H1 (cell line): ENCODE data around the gene ERC1. TPM values are rescaled to one million over a fixed set of nuclear protein-coding genes. Genes with fewer than 3 reads are reported as not detected.

ENCODE experiments used
- CTCF ChIA-PET: fragments of 300-600 bp; sonication (Branson Sonifier 250); formaldehyde crosslinking; loops from one replicate; lab custom pipeline; 2021; ENCODE audit not compliant: partially characterized antibody; lab: Charles Lee
- POLR2A ChIA-PET: fragments of 300-600 bp; sonication (Branson Sonifier 250); formaldehyde crosslinking; loops from one replicate; lab custom pipeline; 2021; ENCODE audit warnings: inconsistent platforms; ENCODE audit not compliant: partially characterized antibody; lab: Charles Lee
- DNase-seq, 2 experiments: peaks; one replicate each; pipeline versions ENCODE4 v3.0.0 to v3.0.0-alpha.2; 2010 to 2022; ENCODE audit warnings: low spot score in 2 of 2, low read depth in 1 of 2, mixed read lengths in 1 of 2
- FAIRE-seq: peaks from 2 replicates; lab custom pipeline; 2011; peaks lifted over from hg19 to GRCh38; lab: Jason Lieb, UNC
- H2AFZ ChIP-seq: 2 replicates; pipeline ENCODE4 v1.8.1; 2012; ENCODE audit warnings: low read length, inconsistent platforms
- H2AK5ac ChIP-seq: 2 replicates; pipeline ENCODE4 v1.6.1; 2013; ENCODE audit warnings: low read depth, low read length
- H2BK120ac ChIP-seq: replicated peaks from 2 replicates; pipeline ENCODE3; 2013; ENCODE audit warnings: low read depth, low read length, inconsistent platforms
- H2BK12ac ChIP-seq: 2 replicates; pipeline ENCODE4 v1.6.1; 2013; ENCODE audit warnings: low read depth, low read length
- H2BK15ac ChIP-seq: 2 replicates; pipeline ENCODE4 v1.6.1; 2013; ENCODE audit warnings: low read length
- H2BK20ac ChIP-seq: 2 replicates; pipeline ENCODE4 v1.6.1; 2013; ENCODE audit warnings: low read length
- H2BK5ac ChIP-seq: 2 replicates; pipeline ENCODE4 v1.6.1; 2013; ENCODE audit warnings: low read depth, low read length
- H3K14ac ChIP-seq: 2 replicates; pipeline ENCODE4 v1.6.1; 2013; ENCODE audit warnings: inconsistent platforms; ENCODE audit not compliant: insufficient read length
- H3K18ac ChIP-seq: 2 replicates; pipeline ENCODE4 v1.6.1; 2013; ENCODE audit warnings: low read length; ENCODE audit errors: extremely low read depth
- H3K23ac ChIP-seq: 2 replicates; pipeline ENCODE4 v1.6.1; 2013; ENCODE audit warnings: inconsistent platforms; ENCODE audit not compliant: insufficient read length
- H3K23me2 ChIP-seq: 2 replicates; pipeline ENCODE4 v1.6.1; 2013; ENCODE audit warnings: low read depth, low read length
- H3K27ac ChIP-seq: 2 replicates; pipeline ENCODE4 v1.6.1; 2011; ENCODE audit warnings: low read depth, low read length, inconsistent platforms
- H3K27me3 ChIP-seq, 4 experiments: replicated peaks in 1 of 4; 1 replicate in 1 of 4; 2 replicates in 3 of 4; pipeline versions ENCODE4 v1.6.1 to v1.8.1; 2011 to 2013; ENCODE audit warnings: low read length in 3 of 4, mild to moderate bottlenecking in 3 of 4, inconsistent platforms in 2 of 4, mixed read lengths in 2 of 4, moderate library complexity in 1 of 4; ENCODE audit not compliant: control insufficient read depth in 3 of 4, insufficient read depth in 3 of 4; ENCODE audit errors: extremely low read depth in 1 of 4
- H3K36me3 ChIP-seq, 4 experiments: 2 replicates each; pipeline versions ENCODE4 v1.6.1 to v1.8.1; 2011 to 2013; ENCODE audit warnings: mild to moderate bottlenecking in 4 of 4, low read length in 3 of 4, moderate library complexity in 2 of 4, control low read depth in 1 of 4, inconsistent platforms in 1 of 4; ENCODE audit not compliant: insufficient read depth in 4 of 4, control insufficient read depth in 2 of 4
- H3K4ac ChIP-seq: replicated peaks from 2 replicates; pipeline ENCODE3; 2013; ENCODE audit warnings: low read length, low read depth, mixed read lengths, inconsistent platforms; ENCODE audit not compliant: insufficient read length
- H3K4me1 ChIP-seq, 4 experiments: replicated peaks in 1 of 4; 1 replicate in 1 of 4; 2 replicates in 3 of 4; pipeline versions ENCODE4 v1.6.1 to v1.8.1; 2011 to 2013; ENCODE audit warnings: low read length in 3 of 4, inconsistent platforms in 2 of 4, mixed read lengths in 1 of 4; ENCODE audit not compliant: insufficient read depth in 4 of 4, control insufficient read depth in 3 of 4
- H3K4me2 ChIP-seq, 2 experiments: 2 replicates each; pipeline versions ENCODE4 v1.6.1 to v1.8.1; 2011 to 2013; ENCODE audit warnings: low read depth in 2 of 2, low read length in 2 of 2, control low read depth in 1 of 2, inconsistent platforms in 1 of 2, mild to moderate bottlenecking in 1 of 2; ENCODE audit not compliant: insufficient read depth in 1 of 2
- H3K4me3 ChIP-seq, 4 experiments: fragments of 200-600, 300-600 bp in 1 of 4; sonication (generic), shearing (Covaris generic), sonication (Bioruptor Twin) in 1 of 4; 2 replicates each; pipeline versions ENCODE4 v1.5.1 to v1.8.1; 2011 to 2016; ENCODE audit warnings: low read length in 4 of 4, low read depth in 3 of 4, control low read depth in 2 of 4, inconsistent platforms in 2 of 4, mild to moderate bottlenecking in 2 of 4, mixed read lengths in 1 of 4, moderate library complexity in 1 of 4; ENCODE audit not compliant: insufficient read depth in 2 of 4; ENCODE audit errors: extremely low read depth in 1 of 4
- H3K56ac ChIP-seq: replicated peaks from 2 replicates; pipeline ENCODE3; 2013; ENCODE audit warnings: low read depth, mild to moderate bottlenecking, mixed read lengths, low read length, inconsistent platforms; ENCODE audit not compliant: insufficient read length
- H3K79me1 ChIP-seq: 2 replicates; pipeline ENCODE4 v1.6.1; 2013; ENCODE audit warnings: low read depth, low read length, control low read depth
- H3K79me2 ChIP-seq, 2 experiments: 2 replicates each; pipeline versions ENCODE4 v1.6.1 to v1.8.1; 2012 to 2013; ENCODE audit warnings: low read length in 2 of 2, mild to moderate bottlenecking in 2 of 2, inconsistent platforms in 1 of 2; ENCODE audit not compliant: insufficient read depth in 2 of 2, control insufficient read depth in 1 of 2
- H3K9ac ChIP-seq, 4 experiments: replicated peaks in 1 of 4; 1 replicate in 1 of 4; 2 replicates in 3 of 4; pipeline versions ENCODE4 v1.6.1 to v1.8.1; 2011 to 2013; ENCODE audit warnings: low read depth in 3 of 4, low read length in 3 of 4, control low read depth in 2 of 4, mild to moderate bottlenecking in 2 of 4, moderate library complexity in 2 of 4, inconsistent platforms in 1 of 4; ENCODE audit errors: extremely low read depth in 1 of 4
- H3K9me3 ChIP-seq, 2 experiments: 2 replicates each; pipeline versions ENCODE4 v1.6.1 to v1.8.1; 2012 to 2013; ENCODE audit warnings: mild to moderate bottlenecking in 2 of 2, moderate library complexity in 2 of 2, control low read depth in 1 of 2, inconsistent platforms in 1 of 2, low read depth in 1 of 2, low read length in 1 of 2, mixed read lengths in 1 of 2; ENCODE audit not compliant: insufficient read depth in 2 of 2
- H4K20me1 ChIP-seq, 2 experiments: replicated peaks in 1 of 2; 2 replicates each; pipeline versions ENCODE3 to v1.8.1; 2011 to 2013; ENCODE audit warnings: inconsistent platforms in 2 of 2, low read length in 2 of 2, mild to moderate bottlenecking in 1 of 2; ENCODE audit not compliant: insufficient read depth in 2 of 2, control insufficient read depth in 1 of 2
- H4K5ac ChIP-seq: 2 replicates; pipeline ENCODE4 v1.6.1; 2013; ENCODE audit warnings: low read length, low read depth, mixed read lengths, inconsistent platforms; ENCODE audit not compliant: insufficient read length
- H4K8ac ChIP-seq: 2 replicates; pipeline ENCODE4 v1.8.0; 2013; ENCODE audit warnings: mild to moderate bottlenecking, moderate library complexity, low read length, inconsistent platforms; ENCODE audit not compliant: insufficient read depth; ENCODE audit errors: extremely low read depth
- H4K91ac ChIP-seq: replicated peaks from 2 replicates; pipeline ENCODE3; 2013; ENCODE audit warnings: low read length, mixed read lengths, inconsistent platforms; ENCODE audit not compliant: insufficient read length
- ATF2 ChIP-seq: IDR thresholded peaks from 2 replicates; pipeline ENCODE4 v1.6.1; 2012; ENCODE audit warnings: low read length, inconsistent platforms
- CEBPB ChIP-seq: IDR thresholded peaks from 2 replicates; pipeline ENCODE4 v1.6.1; 2012; ENCODE audit warnings: low read depth, low read length
- CTCF ChIP-seq, 3 experiments: IDR thresholded peaks; 1 replicate in 2 of 3; 2 replicates in 1 of 3; pipeline versions ENCODE4 v1.5.1 to v1.6.1; 2011; ENCODE audit warnings: low read length in 3 of 3, mild to moderate bottlenecking in 3 of 3, inconsistent platforms in 2 of 3, low read depth in 1 of 3, moderate library complexity in 1 of 3; ENCODE audit not compliant: insufficient read depth in 1 of 3; ENCODE audit errors: control extremely low read depth in 1 of 3
- JUND ChIP-seq: IDR thresholded peaks from 2 replicates; pipeline ENCODE4 v1.6.1; 2011; ENCODE audit warnings: mild to moderate bottlenecking, improper control_type of control experiment, low read length
- POLR2A ChIP-seq, 2 experiments: IDR thresholded peaks; 1 replicate in 1 of 2; 2 replicates in 1 of 2; pipeline ENCODE4 v1.6.1; 2011; ENCODE audit warnings: low read depth in 2 of 2, low read length in 2 of 2, mild to moderate bottlenecking in 2 of 2; ENCODE audit errors: control extremely low read depth in 1 of 2
- RAD21 ChIP-seq, 2 experiments: IDR thresholded peaks in 1 of 2; conservative IDR thresholded peaks in 1 of 2; 2 replicates each; pipeline ENCODE4 v1.6.1; 2011; ENCODE audit warnings: low read depth in 2 of 2, low read length in 2 of 2, improper control_type of control experiment in 1 of 2, inconsistent platforms in 1 of 2, mild to moderate bottlenecking in 1 of 2, moderate library complexity in 1 of 2
- SIRT6 ChIP-seq: IDR thresholded peaks from one replicate; pipeline ENCODE4 v1.7.1; 2012; ENCODE audit warnings: low read length, inconsistent platforms
- SIX5 ChIP-seq: IDR thresholded peaks from 2 replicates; pipeline ENCODE4 v1.6.1; 2011; ENCODE audit warnings: mild to moderate bottlenecking, low read depth, low read length
- SP1 ChIP-seq: IDR thresholded peaks from 2 replicates; pipeline ENCODE4 v1.6.1; 2011; ENCODE audit warnings: low read depth, low read length
- TBP ChIP-seq: IDR thresholded peaks from 2 replicates; pipeline ENCODE4 v1.6.1; 2011; ENCODE audit warnings: low read depth, low read length, improper control_type of control experiment
- ZNF274 ChIP-seq: IDR thresholded peaks from 2 replicates; pipeline ENCODE4 v1.7.0; 2012; ENCODE audit warnings: low read length, borderline replicate concordance; ENCODE audit errors: extremely low read depth
- WGBS, 2 experiments: shearing (Covaris generic) in 1 of 2; methylation state at CpG; one replicate each; pipeline versions ENCODE4 v1.1.6 to v1.1.7; 2013 to 2015; ENCODE audit warnings: low lambda C conversion rate in 2 of 2, mixed read lengths in 2 of 2, inconsistent platforms in 1 of 2, low coverage in 1 of 2, missing lambda C conversion rate in 1 of 2; ENCODE audit not compliant: insufficient replicate concordance in 2 of 2, insufficient coverage in 1 of 2, insufficient read length in 1 of 2; ENCODE audit errors: extremely low coverage in 1 of 2, missing lambda C conversion rate in 1 of 2; 5-methylcytosine and 5-hydroxymethylcytosine counted together
- polyA plus RNA-seq, 7 experiments: library from polyadenylated mRNA; depleted of rRNA in 3 of 7; stranded (reverse) in 5 of 7; unstranded in 2 of 7; fragments of >200 nt in 5 of 7; fragments of 200-250 nt in 2 of 7; gene quantifications; 1 replicate in 5 of 7; 2 replicates in 1 of 7; 4 replicates in 1 of 7; pipeline versions ENCODE4 v1.2.1 to v1.2.3, GENCODE V29; 2011 to 2013; ENCODE audit warnings: missing spikeins in 2 of 7, mixed read lengths in 2 of 7
- total RNA-seq: library from RNA; stranded (reverse); fragmentation: NEBNext Ultra II Directional; extraction: Animal tissue kit (Norgen Biotek cat#: 25700); gene quantifications from 2 replicates; pipeline ENCODE4 v1.2.1, GENCODE V29; 2021

ERC1 gene
- total and polyA plus RNA-seq, 2 of the 8 experiments (the other 6 are each of a cell fraction or from before 2014, with no cell fraction given) = 7.8 to 45.7 TPM

DNA sequence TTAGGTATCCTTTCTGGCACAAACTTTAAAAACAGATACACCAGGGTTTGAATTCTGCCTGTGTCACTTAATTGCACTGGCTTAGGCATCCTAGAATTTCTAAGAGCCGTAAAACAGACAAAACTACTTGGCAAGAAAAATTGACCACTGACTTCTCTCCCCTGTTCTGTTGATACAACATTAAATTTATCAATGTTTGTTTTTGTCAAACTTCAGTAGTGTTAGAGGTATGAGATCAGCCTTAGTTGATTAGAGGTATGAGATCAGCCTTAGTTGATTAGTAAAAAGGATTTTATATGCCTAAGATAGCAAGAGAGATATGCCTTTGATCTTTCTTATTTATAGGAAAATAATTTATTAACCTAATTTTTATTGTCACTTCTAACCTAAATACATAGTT is 320.1 kb downstream of the ERC1 start:
- no peak overlapping the region for H3K4ac ChIP-seq
- H2BK12ac ChIP-seq = no peak overlapping the region
- H3K79me2 ChIP-seq = no peaks in the 10 kb centered on the region
- no peak overlapping the region for H3K56ac ChIP-seq
- H2BK5ac ChIP-seq = no peak overlapping the region
- DNase-seq = no peak
- H3K27me3 ChIP-seq = no peaks in the 10 kb centered on the region
- no peak overlapping the region for H4K5ac ChIP-seq
- no peaks in the 10 kb centered on the region for H3K79me1 ChIP-seq
- no peaks in the 10 kb centered on the region for H3K4me1 ChIP-seq
- H4K20me1 ChIP-seq = no peaks in the 10 kb centered on the region
- H3K9me3 ChIP-seq = peaks cover 0 to 3% of the 10 kb centered on the region in 2 experiments; a peak in 1 of 4 replicates
- no peak for FAIRE-seq
- H2AFZ ChIP-seq = no peak overlapping the region
- H3K18ac ChIP-seq = no peak overlapping the region
- 96% methylated on average over 1 of the region's 1 CpG; no CpG with 5 or more reads in 1 of the 2 experiments for WGBS, 2 experiments
- no peaks in the 10 kb centered on the region for H3K23me2 ChIP-seq
- no peak overlapping the region for H2BK20ac ChIP-seq
- no peak overlapping the region for H3K4me2 ChIP-seq
- no peak overlapping the region for H2BK120ac ChIP-seq
- H3K4me3 ChIP-seq = no peak overlapping the region
- ChIA-PET CTCF (no interaction called here), POLR2A (no interaction called here)
- no peak overlapping the region for H3K14ac ChIP-seq
- H3K9ac ChIP-seq = no peak overlapping the region
- no peak overlapping the region for H2BK15ac ChIP-seq
- H4K91ac ChIP-seq = no peak overlapping the region
- no peak overlapping the region for H2AK5ac ChIP-seq
- no peak overlapping the region for H3K23ac ChIP-seq
- H3K36me3 ChIP-seq = peaks cover 0 to 6% (median 1%) of the 10 kb centered on the region in 4 experiments; a peak in 2 of 8 replicates
- no peak overlapping the region for H3K27ac ChIP-seq
- H4K8ac ChIP-seq = no peak overlapping the region
- TF ChIP-seq CTCF (IDR thresholded peaks at IDR 0.05; ENCODE audit: control extremely low read depth in 1 of 3, insufficient read depth in 1 of 3, low read depth in 1 of 3, low read length in 3 of 3) (no peak), SIX5 (no peak), JUND (no peak), ATF2 (no peak), SP1 (no peak), RAD21 (IDR thresholded peaks at IDR 0.05 in 1 of 2, conservative IDR thresholded peaks at IDR 0.05 in 1 of 2; ENCODE audit: low read depth in 2 of 2, low read length in 2 of 2) (no peak), ZNF274 (no peak), SIRT6 (no peak), CEBPB (no peak), TBP (no peak), POLR2A (IDR thresholded peaks at IDR 0.05; ENCODE audit: control extremely low read depth in 1 of 2, low read depth in 2 of 2, low read length in 2 of 2) (no peak)
